Panc1 (cell line): Measurements from ENCODE around the gene UTP20. TPM values are rescaled to one million over a fixed set of nuclear protein-coding genes. Genes with fewer than 3 reads are reported as not detected.

ENCODE experiments used
- ATAC-seq: fragments of 200-7000 bp; cut with Tn5 transposase; 2 replicates; pipeline ENCODE4 v1.9.1; 2020; ENCODE audit warnings: mild to moderate bottlenecking, moderate library complexity
- BruUV-seq: library from RNA; stranded (reverse); fragments of 400-500 nt; replicated peaks from 2 replicates; lab custom pipeline; 2021; lab: Mats Ljungman, UMichigan
- CTCF ChIA-PET: fragments of 300-600 bp; sonication (Branson Sonifier 250); formaldehyde crosslinking; loops from one replicate; lab custom pipeline; 2022; ENCODE audit warnings: antibody characterized with exemption; lab: Charles Lee
- POLR2A ChIA-PET: fragments of 300-600 bp; sonication (Branson Sonifier 250); formaldehyde crosslinking; loops from one replicate; lab custom pipeline; 2022; ENCODE audit warnings: antibody characterized with exemption; lab: Charles Lee
- DNase-seq: peaks from one replicate; pipeline ENCODE4 v3.0.0-alpha.2; 2010; ENCODE audit warnings: low read depth, low spot score
- H3K27ac ChIP-seq: 2 replicates; pipeline ENCODE4 v1.5.1; 2011; ENCODE audit warnings: mild to moderate bottlenecking, low read length, inconsistent platforms
- H3K27me3 ChIP-seq: fragments of 200-500 bp; sonication (Bioruptor generic); 2 replicates; pipeline ENCODE4 v1.6.0; 2014; ENCODE audit warnings: low read length, inconsistent platforms; ENCODE audit not compliant: control insufficient read depth, insufficient read depth
- H3K36me3 ChIP-seq: fragments of 200-500 bp; sonication (Bioruptor generic); 2 replicates; pipeline ENCODE4 v1.5.1; 2014; ENCODE audit warnings: inconsistent platforms, mild to moderate bottlenecking, low read length, moderate library complexity; ENCODE audit not compliant: control insufficient read depth, insufficient read depth
- H3K4me1 ChIP-seq: 2 replicates; pipeline ENCODE4 v1.5.1; 2011; ENCODE audit warnings: inconsistent platforms, mild to moderate bottlenecking, low read length, moderate library complexity; ENCODE audit not compliant: control insufficient read depth, insufficient read depth
- H3K4me3 ChIP-seq, 2 experiments: 2 replicates each; pipeline ENCODE4 v1.5.1; 2011 to 2012; ENCODE audit warnings: low read depth in 2 of 2, low read length in 2 of 2, mild to moderate bottlenecking in 2 of 2, inconsistent platforms in 1 of 2, moderate library complexity in 1 of 2
- H3K9me3 ChIP-seq: fragments of 200-500 bp; sonication (Bioruptor generic); 2 replicates; pipeline ENCODE4 v1.5.1; 2014; ENCODE audit warnings: low read depth, mild to moderate bottlenecking, inconsistent platforms, low read length, moderate library complexity; ENCODE audit not compliant: control insufficient read depth, insufficient read depth
- POLR2AphosphoS5 ChIP-seq: IDR thresholded peaks from 2 replicates; pipeline ENCODE4 v1.6.1; 2012; ENCODE audit warnings: mild to moderate bottlenecking, low read depth, low read length, moderate library complexity
- SIN3A ChIP-seq: IDR thresholded peaks from 2 replicates; pipeline ENCODE4 v1.6.1; 2012; ENCODE audit warnings: low read depth, mild to moderate bottlenecking, low read length, moderate library complexity, borderline replicate concordance; ENCODE audit not compliant: insufficient read depth
- TCF7L2 ChIP-seq: IDR thresholded peaks from 2 replicates; pipeline ENCODE4 v1.6.1; 2011; ENCODE audit warnings: mild to moderate bottlenecking, low read depth, low read length, inconsistent platforms
- in situ Hi-C: cut with HindIII; loops from 2 replicates; pipeline ENCODE4 v1.10.0; 2016; ENCODE audit warnings: low sequenced_read_pairs, low pct_unique_long_range_greater_than_20kb
- intact Hi-C: fragments of 100-400 bp; cut with micrococcal nuclease; formaldehyde crosslinking; loops from one replicate; pipeline ENCODE4 v1.10.0; 2022; ENCODE audit not compliant: unreplicated experiment
- total RNA-seq: library from RNA; stranded (reverse); gene quantifications from one replicate; pipeline ENCODE4 v1.2.1, GENCODE V29; 2021; ENCODE audit not compliant: unreplicated experiment
- TF ChIP-seq, protein P1 (sequence below), 2 experiments: IDR thresholded peaks; 2 replicates each; pipeline ENCODE4 v1.6.1; 2011 to 2012; ENCODE audit warnings: low read depth in 2 of 2, control low read depth in 1 of 2, low read length in 1 of 2, mild to moderate bottlenecking in 1 of 2, moderate library complexity in 1 of 2; ENCODE audit not compliant: insufficient read depth in 1 of 2
- TF ChIP-seq, protein P2 (sequence below): fragments of 450-650 bp; IDR thresholded peaks from 2 replicates; pipeline ENCODE4 v1.5.1; 2017; ENCODE audit warnings: mild to moderate bottlenecking

The UTP20 gene
- total RNA-seq, 1 experiment from 2014 or later, result 33.5 TPM

DNA sequence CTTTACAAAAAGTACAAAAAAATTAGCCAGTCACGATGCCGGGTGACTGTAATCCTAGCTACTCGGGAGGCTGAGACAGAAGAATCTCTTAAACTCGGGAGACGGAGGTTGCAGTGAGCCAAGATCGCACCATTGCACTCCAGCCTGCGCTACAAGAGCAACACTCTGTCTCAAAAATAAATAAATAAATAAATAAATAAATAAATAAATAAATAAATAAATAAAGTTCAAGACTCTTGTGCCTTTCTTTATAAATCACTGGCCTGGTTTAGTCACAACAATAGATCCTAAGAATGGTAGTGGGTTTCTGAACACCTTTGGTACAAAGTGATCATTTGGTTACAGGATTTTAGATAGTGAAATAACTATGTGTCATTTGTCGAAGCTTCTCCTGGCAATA lies 81.5 kb downstream of the UTP20 start:
- Histone ChIP-seq H3K4me1 (no peaks in the 10 kb centered on the region), H3K36me3 (peaks cover 16% of the 10 kb centered on the region), H3K27ac (no peak overlapping the region), H3K9me3 (no peaks in the 10 kb centered on the region), H3K27me3 (no peaks in the 10 kb centered on the region), H3K4me3 (no peak overlapping the region)
- in situ Hi-C loops (no loop called here), intact Hi-C loops (no loop called here)
- ChIA-PET CTCF (interaction anchor here (0.6 kb wide), 1 partner anchor 9 kb away, joined by 4 read pairs; no protein-coding TSS in a partner anchor), POLR2A (no interaction called here)
- no peak for DNase-seq
- TF ChIP-seq, protein P1, sequence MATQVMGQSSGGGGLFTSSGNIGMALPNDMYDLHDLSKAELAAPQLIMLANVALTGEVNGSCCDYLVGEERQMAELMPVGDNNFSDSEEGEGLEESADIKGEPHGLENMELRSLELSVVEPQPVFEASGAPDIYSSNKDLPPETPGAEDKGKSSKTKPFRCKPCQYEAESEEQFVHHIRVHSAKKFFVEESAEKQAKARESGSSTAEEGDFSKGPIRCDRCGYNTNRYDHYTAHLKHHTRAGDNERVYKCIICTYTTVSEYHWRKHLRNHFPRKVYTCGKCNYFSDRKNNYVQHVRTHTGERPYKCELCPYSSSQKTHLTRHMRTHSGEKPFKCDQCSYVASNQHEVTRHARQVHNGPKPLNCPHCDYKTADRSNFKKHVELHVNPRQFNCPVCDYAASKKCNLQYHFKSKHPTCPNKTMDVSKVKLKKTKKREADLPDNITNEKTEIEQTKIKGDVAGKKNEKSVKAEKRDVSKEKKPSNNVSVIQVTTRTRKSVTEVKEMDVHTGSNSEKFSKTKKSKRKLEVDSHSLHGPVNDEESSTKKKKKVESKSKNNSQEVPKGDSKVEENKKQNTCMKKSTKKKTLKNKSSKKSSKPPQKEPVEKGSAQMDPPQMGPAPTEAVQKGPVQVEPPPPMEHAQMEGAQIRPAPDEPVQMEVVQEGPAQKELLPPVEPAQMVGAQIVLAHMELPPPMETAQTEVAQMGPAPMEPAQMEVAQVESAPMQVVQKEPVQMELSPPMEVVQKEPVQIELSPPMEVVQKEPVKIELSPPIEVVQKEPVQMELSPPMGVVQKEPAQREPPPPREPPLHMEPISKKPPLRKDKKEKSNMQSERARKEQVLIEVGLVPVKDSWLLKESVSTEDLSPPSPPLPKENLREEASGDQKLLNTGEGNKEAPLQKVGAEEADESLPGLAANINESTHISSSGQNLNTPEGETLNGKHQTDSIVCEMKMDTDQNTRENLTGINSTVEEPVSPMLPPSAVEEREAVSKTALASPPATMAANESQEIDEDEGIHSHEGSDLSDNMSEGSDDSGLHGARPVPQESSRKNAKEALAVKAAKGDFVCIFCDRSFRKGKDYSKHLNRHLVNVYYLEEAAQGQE (IDR thresholded peaks at IDR 0.05; ENCODE audit: insufficient read depth in 1 of 2, low read depth in 2 of 2, low read length in 1 of 2), result no peak
- TF ChIP-seq TCF7L2 (no peak), SIN3A (no peak), POLR2AphosphoS5 (no peak)
- TF ChIP-seq, protein P2, sequence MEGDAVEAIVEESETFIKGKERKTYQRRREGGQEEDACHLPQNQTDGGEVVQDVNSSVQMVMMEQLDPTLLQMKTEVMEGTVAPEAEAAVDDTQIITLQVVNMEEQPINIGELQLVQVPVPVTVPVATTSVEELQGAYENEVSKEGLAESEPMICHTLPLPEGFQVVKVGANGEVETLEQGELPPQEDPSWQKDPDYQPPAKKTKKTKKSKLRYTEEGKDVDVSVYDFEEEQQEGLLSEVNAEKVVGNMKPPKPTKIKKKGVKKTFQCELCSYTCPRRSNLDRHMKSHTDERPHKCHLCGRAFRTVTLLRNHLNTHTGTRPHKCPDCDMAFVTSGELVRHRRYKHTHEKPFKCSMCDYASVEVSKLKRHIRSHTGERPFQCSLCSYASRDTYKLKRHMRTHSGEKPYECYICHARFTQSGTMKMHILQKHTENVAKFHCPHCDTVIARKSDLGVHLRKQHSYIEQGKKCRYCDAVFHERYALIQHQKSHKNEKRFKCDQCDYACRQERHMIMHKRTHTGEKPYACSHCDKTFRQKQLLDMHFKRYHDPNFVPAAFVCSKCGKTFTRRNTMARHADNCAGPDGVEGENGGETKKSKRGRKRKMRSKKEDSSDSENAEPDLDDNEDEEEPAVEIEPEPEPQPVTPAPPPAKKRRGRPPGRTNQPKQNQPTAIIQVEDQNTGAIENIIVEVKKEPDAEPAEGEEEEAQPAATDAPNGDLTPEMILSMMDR, result no peak
- ATAC-seq, result no peak
- no TSS peak for BruUV-seq

DNA sequence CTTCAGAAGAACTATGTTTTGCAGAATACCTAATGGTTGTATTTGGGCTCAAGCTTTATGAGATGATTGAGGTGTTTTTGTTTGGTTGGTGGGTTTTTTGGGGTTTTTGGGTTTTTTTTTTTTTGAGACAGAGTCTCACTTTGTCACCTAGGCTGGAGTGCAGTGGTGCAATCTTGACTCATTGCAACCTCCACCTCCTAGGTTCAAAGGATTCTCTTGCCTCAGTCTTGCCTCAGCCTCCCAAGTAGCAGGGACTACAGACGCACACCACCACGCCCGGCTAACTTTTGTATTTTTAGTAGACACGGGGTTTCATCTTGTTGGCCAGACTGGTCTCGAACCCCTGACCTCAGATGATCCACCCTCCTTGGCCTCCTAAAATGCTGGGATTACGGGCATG lies 88.1 kb downstream of the UTP20 start:
- DNase-seq (no peak), ATAC-seq (no peak)
- intact Hi-C loops, result no loop called here
- Histone ChIP-seq H3K4me1 (no peaks in the 10 kb centered on the region), H3K36me3 (peaks cover 25% of the 10 kb centered on the region), H3K9me3 (no peaks in the 10 kb centered on the region), H3K4me3 (no peak overlapping the region), H3K27me3 (no peaks in the 10 kb centered on the region), H3K27ac (no peak overlapping the region)
- POLR2A ChIA-PET, result no interaction called here
- in situ Hi-C loops, result no loop called here
- BruUV-seq, result no TSS peak
- no peak for TF ChIP-seq POLR2AphosphoS5
- no peak for TF ChIP-seq TCF7L2
- TF ChIP-seq, protein P1 (IDR thresholded peaks at IDR 0.05; ENCODE audit: insufficient read depth in 1 of 2, low read depth in 2 of 2, low read length in 1 of 2), result no peak
- CTCF ChIA-PET, result no interaction called here
